Activated CD8-positive, alpha-beta memory T cell treated with anti-CD3 and anti-CD28 coated beads, Interleukin-2, amount 50 U/mL, for 1 hour (primary cell): ENCODE measurements around the gene PLCL2.

Experiments used
- DNase-seq: peaks from one replicate; pipeline ENCODE4 v3.0.0-alpha.2; 2020; ENCODE audit errors: extremely low read depth

PLCL2 gene

GRCh38 chr3:16884748-16885592 is at the start of gene PLCL2:
Gene PLCL2 (plus strand): TSS chr3:16884955. CDS start chr3:16885040, 85 bp downstream.
- peak; percentile 43 for DNase-seq

GRCh38 chr3:16836505-16837237 is 48.1 kb upstream of the PLCL2 start:
- DNase-seq, result no peak

DNA sequence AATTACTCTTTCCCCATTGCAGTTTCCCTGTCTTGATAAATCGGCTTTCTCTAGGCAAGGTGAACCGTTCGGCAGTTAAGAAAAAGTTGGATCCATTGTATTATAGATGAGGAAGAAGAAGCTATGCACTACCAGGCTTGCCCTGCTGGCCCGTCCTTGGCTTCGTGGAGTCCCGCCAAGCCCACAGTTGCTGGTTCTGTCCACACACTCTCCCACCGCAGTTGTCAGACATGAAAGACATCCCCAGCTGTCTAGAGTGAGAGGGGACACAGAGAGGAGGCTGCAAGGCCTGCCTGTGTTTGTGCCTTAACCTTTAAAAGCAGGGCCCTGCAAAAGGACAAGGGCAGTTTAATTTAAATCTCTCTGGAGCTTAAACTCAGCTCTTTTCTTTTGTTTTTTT is 47.2 kb upstream of the PLCL2 start:
- DNase-seq, result no peak

- no peak for DNase-seq
Measured at GRCh38 chr3:16838561-16838960, 46.2 kb upstream of the PLCL2 start.

DNA sequence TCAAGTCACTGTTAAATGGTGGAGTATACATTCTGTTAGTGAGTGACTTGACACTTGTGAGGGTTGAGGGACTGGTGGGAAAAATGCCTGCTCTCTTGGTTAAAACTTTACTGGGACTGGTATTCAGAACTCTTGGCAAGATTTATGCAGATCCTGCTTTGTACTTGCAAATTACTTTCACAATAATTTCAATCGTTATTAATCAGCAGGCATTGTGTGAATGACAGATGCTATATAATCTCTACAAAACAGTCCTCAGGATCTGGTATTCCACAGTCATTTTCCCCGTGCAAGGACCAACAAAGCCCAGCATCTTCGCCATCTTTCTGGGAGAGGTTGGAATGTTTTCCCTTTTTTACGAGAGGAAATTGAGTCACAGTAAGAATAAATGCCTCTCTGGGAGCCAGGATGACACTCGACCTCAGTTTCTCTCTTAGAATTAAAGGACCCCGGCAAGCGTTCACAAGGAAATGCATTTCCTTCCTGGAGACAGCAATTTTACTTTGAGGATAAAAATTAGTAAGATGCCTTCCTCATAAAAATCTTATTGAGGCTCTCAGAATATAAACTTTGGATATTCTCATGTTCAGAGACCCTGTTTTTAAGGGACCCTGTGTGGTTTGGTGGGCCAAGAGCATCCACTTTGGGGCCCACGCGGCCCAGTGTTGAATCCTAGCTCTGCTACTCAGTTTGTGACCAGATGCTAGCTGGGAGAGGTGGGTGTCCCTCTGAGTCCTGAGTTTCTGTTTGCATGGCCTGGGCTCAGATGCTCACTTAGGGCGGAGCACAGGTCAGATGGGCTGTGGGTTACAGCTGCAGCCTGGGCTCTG is 45.3 kb upstream of the PLCL2 start:
- no peak for DNase-seq

DNA sequence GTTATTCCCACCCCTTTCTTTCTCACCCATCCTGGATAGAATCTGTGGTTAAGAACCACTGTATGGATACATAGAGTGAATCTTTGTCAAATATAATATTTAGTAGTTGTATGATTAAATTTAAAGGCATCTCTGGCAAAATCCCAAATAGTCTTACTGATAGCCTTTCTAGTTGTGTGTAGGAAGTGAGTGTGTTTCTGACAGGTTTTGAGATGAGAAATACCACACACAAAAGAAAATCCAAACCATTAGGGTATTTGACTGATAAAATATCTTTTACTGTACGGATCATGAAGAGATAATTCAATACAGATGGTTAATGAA is 44.7 kb upstream of the PLCL2 start:
- DNase-seq, result no peak

GRCh38 chr3:16841041-16841753 is 43.6 kb upstream of the PLCL2 start:
- DNase-seq, result no peak

- DNase-seq, result no peak
Measured at GRCh38 chr3:16841904-16842271, 42.9 kb upstream of the PLCL2 start.

DNA sequence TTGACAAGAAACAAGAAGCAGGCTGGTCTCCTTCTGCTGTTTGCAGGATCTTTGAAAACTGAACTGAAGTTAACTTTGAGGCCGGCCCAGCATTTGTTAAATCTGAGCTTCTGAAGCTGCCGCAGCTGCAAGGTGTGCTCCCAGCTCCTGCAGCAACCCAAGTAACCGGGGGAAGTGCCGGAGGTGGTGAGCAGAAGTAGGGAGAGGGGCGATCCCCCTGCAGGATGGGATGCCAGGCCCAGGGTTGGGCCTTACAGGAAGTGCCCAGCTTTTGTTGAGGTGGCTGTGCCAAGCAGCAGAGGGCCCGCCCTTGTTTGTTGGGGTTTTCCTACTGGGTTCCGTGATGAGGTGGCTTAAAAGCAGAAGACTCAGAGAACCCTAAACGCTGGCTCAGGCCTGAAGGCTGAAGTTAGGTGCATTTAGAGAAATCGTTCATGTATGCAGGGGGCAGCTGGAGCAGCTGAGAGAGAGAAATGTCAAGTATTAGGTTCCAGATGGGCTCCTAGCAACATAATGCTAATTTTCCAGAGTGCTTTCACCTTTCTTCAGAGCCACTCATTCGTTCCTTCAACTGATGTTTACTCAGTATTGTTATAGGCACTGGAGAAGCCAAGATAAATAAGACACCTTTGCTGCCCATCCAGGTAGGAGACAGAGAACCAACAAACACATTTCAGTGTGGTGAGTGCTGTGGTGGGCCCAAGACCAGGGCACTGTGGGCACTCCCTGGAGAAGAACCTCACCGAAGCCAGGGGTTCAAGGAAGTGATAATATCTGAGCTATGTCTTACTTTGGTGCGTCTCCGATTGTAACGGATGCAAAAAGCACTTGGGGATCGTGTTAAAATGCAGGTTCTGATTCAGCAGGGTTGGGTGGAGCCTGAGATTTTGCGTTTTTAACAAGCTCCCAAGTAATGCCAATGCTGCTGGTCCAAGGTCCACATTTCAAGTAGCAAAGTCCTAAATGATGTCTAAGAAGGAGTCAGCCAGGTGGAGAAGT is 42.2 kb upstream of the PLCL2 start:
- peak; percentile 45 for DNase-seq

GRCh38 chr3:16844222-16844621 is 40.5 kb upstream of the PLCL2 start:
- DNase-seq, result no peak

GRCh38 chr3:16844791-16845190 is 40.0 kb upstream of the PLCL2 start:
- DNase-seq, result no peak

DNA sequence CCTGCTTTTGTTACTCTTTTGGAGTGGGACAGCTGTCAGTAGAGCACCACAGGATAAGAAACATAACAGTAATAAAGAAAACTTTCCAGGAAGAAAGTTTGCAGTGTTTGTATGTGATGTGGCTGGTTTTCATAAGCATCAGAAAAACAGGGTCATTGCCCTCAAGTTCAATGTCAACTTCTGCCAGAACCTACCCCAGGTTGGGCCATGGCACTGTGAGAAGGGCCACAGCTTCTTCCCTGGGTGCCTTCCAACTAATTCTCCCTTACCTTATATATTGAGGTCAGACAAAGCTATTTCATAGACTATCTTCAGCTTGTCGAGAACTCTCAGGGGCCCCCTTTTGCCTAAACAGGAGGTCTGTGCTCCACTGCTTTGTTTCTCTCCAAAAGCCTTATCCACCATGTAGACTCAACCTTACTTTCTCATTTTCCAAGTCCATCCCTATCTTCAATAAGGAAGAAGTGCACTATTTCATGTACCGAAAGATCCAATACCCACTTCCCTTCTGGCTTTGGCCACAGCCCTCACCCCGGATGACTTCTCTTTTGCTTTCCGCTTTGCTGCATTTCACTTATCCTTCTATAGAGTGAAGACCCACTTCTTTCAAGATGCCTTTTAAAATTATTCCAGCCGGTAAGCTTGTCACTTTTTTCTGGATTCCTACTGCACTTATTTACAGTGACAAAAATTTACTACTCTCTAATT is 38.2 kb upstream of the PLCL2 start:
- no peak for DNase-seq

- DNase-seq, result no peak
Measured at GRCh38 chr3:16848007-16848406, 36.7 kb upstream of the PLCL2 start.

DNA sequence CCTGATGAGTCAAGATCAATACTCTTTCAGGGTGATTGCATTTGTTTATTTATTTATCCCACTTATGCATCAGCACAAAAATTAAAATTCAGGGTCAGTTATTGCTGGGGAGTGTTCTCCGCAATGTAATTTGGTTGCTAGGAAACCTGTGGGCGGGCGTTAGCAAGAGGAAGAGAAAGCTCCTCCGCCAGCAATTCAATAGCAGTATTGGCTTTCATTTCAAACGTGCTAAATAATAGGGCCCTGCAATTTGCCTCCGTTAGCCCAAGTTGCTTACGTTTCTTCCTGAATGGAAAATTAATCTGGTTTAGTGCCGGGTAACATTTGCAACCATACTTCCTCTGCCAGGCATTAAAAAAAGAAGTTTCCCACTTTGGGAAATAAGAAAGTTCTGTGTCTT is 35.5 kb upstream of the PLCL2 start:
- DNase-seq, result no peak

DNA sequence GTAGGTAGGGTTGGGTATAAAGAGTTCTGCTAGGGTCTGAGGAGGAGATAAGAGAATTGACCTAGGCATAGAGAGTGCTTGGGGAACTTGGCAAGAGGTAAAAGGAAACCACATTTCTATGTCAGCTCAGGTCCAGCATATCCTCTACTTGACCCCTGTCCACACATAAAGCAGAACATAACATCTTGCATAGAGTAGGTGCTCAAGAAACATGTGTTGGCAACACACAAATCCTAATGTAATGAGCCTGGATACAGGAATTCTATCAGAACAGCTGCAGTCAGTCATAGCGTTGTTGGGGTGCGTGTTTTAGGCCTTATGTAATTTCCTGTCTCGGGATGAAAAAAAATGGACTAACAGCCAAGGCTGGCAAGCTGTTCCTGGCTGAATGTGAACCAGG is 35.0 kb upstream of the PLCL2 start:
- no peak for DNase-seq

GRCh38 chr3:16855497-16855896 is 29.3 kb upstream of the PLCL2 start:
- DNase-seq, result no peak

DNA sequence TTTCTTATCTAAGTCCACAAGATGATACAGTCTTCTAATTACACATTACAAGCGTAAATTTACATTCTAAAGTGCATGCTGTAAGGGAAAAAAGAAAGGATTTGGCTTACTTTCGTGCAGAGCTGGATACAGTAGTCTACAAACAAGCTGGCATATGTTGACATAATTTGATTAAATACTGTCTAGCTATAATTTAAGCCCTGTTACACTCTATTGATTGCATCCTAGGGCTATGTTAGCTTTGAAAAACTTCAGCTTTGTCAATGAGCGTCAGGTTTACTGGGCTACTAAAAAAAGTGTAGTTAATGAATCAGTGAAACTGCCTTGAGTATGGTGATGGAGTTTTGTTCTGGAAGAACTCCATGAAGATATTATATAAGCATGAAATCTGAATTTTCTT is 24.5 kb upstream of the PLCL2 start:
- DNase-seq, result no peak

DNA sequence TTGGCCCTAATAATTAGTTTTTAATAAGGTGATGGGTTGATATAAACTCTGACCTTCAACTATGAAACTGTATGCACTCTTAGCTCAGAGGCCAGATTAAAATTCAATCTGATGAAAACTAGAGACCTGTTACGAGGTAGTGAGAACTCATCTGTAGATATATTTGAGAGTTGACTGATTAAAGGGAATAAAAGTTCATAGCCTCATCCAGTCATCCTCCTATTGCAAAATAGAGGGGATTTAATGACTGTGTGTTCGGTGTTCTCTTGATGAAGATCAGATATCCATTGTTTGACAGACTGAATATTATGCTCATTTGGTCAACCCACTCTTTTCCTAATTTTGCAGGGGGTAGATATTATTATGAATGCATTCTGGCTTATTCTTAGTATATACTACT is 23.3 kb upstream of the PLCL2 start:
- DNase-seq, result no peak

DNA sequence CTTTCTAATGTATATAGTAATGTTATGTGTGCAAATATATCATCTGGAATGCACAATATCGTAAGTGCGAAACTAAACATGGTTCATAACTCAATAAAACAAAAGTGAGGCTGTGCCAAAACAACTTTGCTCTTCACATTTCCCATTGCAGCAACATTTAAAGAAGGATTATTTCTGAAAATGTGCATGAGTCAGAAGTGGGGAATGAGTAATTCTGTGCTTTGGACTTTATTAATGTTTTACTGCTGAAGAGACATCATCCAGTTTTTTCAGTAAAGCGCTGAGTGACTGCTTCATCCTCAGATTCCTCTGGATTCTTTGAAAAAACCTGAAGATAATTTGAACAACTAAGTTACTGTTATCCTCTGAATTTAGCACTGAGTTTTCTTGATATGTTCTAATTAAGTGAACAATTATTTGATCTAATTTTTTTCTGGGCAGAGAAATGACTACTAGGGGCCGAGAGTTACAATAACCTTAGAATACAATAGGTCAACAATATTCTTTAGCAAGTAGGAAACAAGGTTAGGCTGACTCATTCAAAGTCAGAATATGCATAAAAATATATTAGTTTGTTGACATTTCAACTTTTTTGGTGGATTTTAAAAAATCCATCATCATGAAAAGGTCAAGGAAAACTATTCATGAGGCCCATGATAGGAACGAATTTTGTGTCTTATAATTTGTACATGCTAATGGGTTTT is 20.0 kb upstream of the PLCL2 start:
- DNase-seq, result no peak
